ENCODE data around the gene ADGRA1. TPM values are rescaled to one million over a fixed set of nuclear protein-coding genes. Genes with fewer than 3 reads are reported as not detected.

ADGRA1 gene
- total RNA-seq, 1 donor from 2014 or later, result 0.99 TPM

DNA sequence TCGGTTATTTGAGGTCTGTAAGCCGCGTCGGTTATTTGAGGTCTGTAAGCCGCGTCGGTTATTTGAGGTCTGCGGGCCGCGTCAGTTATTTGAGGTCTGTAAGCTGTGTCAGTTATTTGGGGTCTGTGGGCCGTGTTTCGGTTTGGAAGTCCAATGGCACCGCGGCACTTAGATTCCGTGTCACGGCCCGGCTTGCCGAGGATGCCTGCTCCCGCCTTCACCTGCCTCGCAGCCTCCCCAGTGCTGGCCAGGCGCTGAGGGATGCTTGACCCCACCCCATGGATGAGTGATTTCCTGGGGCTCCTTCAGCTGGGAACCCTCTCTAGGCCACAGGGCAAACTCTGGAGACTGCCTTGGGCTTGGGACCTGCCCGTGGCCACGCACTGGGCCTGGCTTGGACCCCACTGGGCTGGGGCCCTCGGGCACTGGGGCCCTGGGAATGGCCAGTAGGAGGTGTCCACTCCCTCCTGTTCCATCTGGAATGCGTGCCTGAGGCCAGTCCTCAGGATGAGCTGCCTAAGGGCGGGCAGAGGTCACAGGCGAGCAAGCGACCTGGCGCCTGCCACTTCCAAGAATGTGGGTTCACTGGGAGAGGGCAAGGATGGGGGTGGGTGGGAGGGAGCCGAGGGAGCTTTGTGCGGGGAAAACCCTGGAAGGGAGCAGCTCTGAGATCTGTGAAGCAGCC, 25.6 kb downstream of the ADGRA1 start:
- no peak overlapping the region for H3K27ac Mint-ChIP-seq
- no peak overlapping the region for H3K4me3 Mint-ChIP-seq
- DNase-seq (ENCODE audit: extremely low spot score, unreplicated experiment), result no peak
- H3K36me3 Mint-ChIP-seq, result peaks cover 4% of the 10 kb centered on the region
- TF ChIP-seq, protein P1, sequence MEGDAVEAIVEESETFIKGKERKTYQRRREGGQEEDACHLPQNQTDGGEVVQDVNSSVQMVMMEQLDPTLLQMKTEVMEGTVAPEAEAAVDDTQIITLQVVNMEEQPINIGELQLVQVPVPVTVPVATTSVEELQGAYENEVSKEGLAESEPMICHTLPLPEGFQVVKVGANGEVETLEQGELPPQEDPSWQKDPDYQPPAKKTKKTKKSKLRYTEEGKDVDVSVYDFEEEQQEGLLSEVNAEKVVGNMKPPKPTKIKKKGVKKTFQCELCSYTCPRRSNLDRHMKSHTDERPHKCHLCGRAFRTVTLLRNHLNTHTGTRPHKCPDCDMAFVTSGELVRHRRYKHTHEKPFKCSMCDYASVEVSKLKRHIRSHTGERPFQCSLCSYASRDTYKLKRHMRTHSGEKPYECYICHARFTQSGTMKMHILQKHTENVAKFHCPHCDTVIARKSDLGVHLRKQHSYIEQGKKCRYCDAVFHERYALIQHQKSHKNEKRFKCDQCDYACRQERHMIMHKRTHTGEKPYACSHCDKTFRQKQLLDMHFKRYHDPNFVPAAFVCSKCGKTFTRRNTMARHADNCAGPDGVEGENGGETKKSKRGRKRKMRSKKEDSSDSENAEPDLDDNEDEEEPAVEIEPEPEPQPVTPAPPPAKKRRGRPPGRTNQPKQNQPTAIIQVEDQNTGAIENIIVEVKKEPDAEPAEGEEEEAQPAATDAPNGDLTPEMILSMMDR (conservative IDR thresholded peaks at IDR 0.05), result no peak
- H3K27me3 Mint-ChIP-seq, result peaks cover 15% of the 10 kb centered on the region
- no peaks in the 10 kb centered on the region for H3K9me3 Mint-ChIP-seq
- peaks cover 3% of the 10 kb centered on the region for H3K4me1 Mint-ChIP-seq (ENCODE audit: unreplicated experiment)

DNA sequence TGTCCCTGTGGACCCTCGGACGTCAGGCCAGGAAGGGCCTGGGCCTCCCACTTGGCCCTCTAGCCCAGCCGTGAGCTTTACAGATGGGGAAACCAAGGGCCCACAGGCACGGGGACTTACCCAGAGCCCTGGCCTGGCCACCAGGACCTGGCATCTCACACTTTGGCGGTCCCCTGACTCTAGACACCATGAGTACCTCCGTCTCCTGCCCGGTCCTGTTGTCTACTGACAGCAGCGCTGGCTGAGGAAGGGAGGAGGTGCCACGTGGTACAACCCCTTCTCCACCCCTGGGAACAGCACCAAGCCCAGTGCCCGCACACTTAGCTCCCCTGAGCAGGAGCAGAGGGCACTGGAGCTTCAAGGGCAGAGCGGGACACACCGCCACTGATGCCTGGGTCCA, 26.1 kb downstream of the ADGRA1 start:
- TF ChIP-seq, protein P1 (conservative IDR thresholded peaks at IDR 0.05), result no peak
- Mint-ChIP-seq H3K4me1 (ENCODE audit: unreplicated experiment) (peaks cover 3% of the 10 kb centered on the region), H3K4me3 (no peak overlapping the region), H3K9me3 (no peaks in the 10 kb centered on the region), H3K36me3 (peaks cover 4% of the 10 kb centered on the region), H3K27ac (no peak overlapping the region), H3K27me3 (peaks cover 16% of the 10 kb centered on the region)
- no peak for DNase-seq (ENCODE audit: extremely low spot score, unreplicated experiment)

DNA sequence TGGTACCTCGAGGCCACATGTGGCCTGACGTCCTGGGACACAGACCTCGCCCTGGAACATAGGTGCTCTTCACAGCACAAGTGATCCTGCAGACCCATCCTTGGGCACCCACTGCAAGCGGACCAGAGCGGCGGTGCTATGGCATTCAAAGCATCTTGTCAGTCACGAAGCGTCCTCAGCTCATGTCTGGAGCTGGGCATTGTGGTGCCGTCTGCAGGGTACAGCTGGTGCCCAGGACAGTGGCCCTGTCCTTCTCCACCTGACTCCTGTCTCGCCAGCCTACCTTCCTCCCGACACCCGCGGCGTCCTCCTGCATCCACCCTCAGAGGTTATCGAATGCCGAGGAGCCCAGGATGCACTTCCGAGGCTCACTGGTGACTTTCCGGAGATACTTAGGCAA, 26.5 kb downstream of the ADGRA1 start:
- Mint-ChIP-seq H3K36me3 (peaks cover 4% of the 10 kb centered on the region), H3K27ac (no peak overlapping the region), H3K4me3 (no peak overlapping the region), H3K4me1 (ENCODE audit: unreplicated experiment) (peaks cover 3% of the 10 kb centered on the region), H3K9me3 (no peaks in the 10 kb centered on the region), H3K27me3 (peaks cover 16% of the 10 kb centered on the region)
- no peak for DNase-seq (ENCODE audit: extremely low spot score, unreplicated experiment)
- TF ChIP-seq, protein P1 (conservative IDR thresholded peaks at IDR 0.05), result no peak

DNA sequence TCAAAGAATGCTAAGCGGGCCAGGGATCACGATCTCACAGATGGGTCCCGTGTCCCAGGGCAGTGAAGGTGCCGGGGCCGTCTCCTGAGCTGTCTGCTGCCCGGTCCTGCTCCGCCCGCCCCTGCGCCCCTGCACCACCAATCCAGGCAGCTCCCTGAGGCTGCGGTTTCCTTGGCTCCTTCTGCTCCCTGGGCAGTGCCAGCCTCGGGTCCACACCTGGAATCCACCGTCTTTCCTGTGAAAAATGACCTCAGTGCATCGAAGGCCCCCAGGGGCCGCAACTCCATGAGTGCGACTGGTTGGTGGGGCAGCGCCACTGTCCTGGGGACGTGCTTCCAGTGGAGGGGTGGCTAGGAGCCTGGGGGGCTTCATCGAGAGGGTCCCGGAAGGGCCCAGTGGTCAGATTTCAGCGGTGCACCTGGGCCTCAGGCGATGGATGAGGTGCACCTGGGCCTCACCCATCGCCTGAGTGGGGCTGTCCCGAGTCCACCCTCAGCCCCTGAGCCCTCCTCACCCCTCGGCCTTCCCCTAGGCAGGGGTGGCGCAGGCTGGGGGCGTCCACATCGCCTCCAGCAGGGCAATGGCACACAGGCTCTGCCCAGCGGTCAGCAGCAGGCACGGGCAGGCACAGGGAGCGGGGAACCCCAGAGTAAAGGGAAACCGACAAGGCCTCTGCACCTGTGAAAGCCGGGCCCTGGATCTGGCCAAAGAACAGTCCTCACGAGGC, 27.2 kb downstream of the ADGRA1 start:
- H3K4me3 Mint-ChIP-seq, result no peak overlapping the region
- H3K4me1 Mint-ChIP-seq (ENCODE audit: unreplicated experiment), result peaks cover 3% of the 10 kb centered on the region
- TF ChIP-seq, protein P1 (conservative IDR thresholded peaks at IDR 0.05), result no peak
- peaks cover 10% of the 10 kb centered on the region for H3K27me3 Mint-ChIP-seq
- no peak overlapping the region for H3K27ac Mint-ChIP-seq
- H3K36me3 Mint-ChIP-seq, result no peaks in the 10 kb centered on the region
- no peak for DNase-seq (ENCODE audit: extremely low spot score, unreplicated experiment)
- H3K9me3 Mint-ChIP-seq, result no peaks in the 10 kb centered on the region

DNA sequence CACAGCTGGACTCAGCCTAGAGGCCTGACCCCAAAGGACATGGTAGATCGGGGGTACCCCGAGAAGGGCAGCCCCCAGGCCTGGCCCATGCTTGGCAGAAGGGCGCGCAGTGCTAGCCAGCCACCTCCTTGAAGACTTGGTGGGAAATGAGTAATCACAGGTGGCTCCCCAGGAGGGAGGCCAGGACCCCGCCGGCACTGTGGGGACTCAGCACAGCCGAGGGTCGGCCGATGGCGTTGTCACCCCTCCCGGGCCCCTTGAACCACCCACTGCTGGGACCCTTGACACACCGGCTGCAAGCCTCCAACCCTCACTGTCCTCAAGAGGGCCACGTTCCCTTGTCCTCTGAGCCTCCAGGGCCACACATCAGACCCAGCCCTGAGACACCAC, 27.7 kb downstream of the ADGRA1 start:
- no peak overlapping the region for H3K27ac Mint-ChIP-seq
- H3K27me3 Mint-ChIP-seq, result peaks cover 7% of the 10 kb centered on the region
- TF ChIP-seq, protein P1 (conservative IDR thresholded peaks at IDR 0.05), result no peak
- H3K4me1 Mint-ChIP-seq (ENCODE audit: unreplicated experiment), result peaks cover under 1% of the 10 kb centered on the region
- DNase-seq (ENCODE audit: extremely low spot score, unreplicated experiment), result no peak
- no peaks in the 10 kb centered on the region for H3K9me3 Mint-ChIP-seq
- H3K4me3 Mint-ChIP-seq, result no peak overlapping the region
- no peaks in the 10 kb centered on the region for H3K36me3 Mint-ChIP-seq

Measured in type B pancreatic cell (in vitro differentiated cells).